Nephron progenitor cell (in vitro differentiated cells): Measurements from ENCODE around the gene CCDC63.

Experiments used
- DNase-seq: peaks from one replicate; pipeline ENCODE4 v3.0.0; 2021
- H3K27ac Mint-ChIP-seq: 2 replicates; pipeline ENCODE4 v1.8.0; 2021; ENCODE audit warnings: mild to moderate bottlenecking, moderate library complexity, mixed read lengths
- H3K27me3 Mint-ChIP-seq: 2 replicates; pipeline ENCODE4 v1.8.0; 2021; ENCODE audit warnings: mild to moderate bottlenecking, low read depth, mixed read lengths; ENCODE audit not compliant: poor library complexity
- H3K36me3 Mint-ChIP-seq: 2 replicates; pipeline ENCODE4 v1.8.0; 2021; ENCODE audit warnings: low read depth, mixed read lengths
- H3K4me1 Mint-ChIP-seq: 2 replicates; pipeline ENCODE4 v1.8.0; 2021; ENCODE audit warnings: mixed read lengths
- H3K4me3 Mint-ChIP-seq: 2 replicates; pipeline ENCODE4 v1.8.0; 2021; ENCODE audit warnings: mild to moderate bottlenecking, moderate library complexity, mixed read lengths
- H3K9me3 Mint-ChIP-seq: 2 replicates; pipeline ENCODE4 v1.8.0; 2021; ENCODE audit warnings: mild to moderate bottlenecking, moderate library complexity, mixed read lengths
- CTCF ChIP-seq: fragments of 200-600 bp; sonication (generic); IDR thresholded peaks from 2 replicates; pipeline ENCODE4 v1.5.0; 2021; ENCODE audit warnings: antibody characterized with exemption

CCDC63 gene

GRCh38 chr12:110917961-110918360 lies 71.2 kb downstream of the CCDC63 start:
- H3K36me3 Mint-ChIP-seq = no peaks in the 10 kb centered on the region
- no peak overlapping the region for H3K4me3 Mint-ChIP-seq
- H3K27me3 Mint-ChIP-seq = peaks cover 7% of the 10 kb centered on the region
- peaks cover 3% of the 10 kb centered on the region for H3K9me3 Mint-ChIP-seq
- no peak for DNase-seq
- peak overlapping the region; percentile 19 for H3K27ac Mint-ChIP-seq
- TF ChIP-seq CTCF = no peak
- H3K4me1 Mint-ChIP-seq = peaks cover 12% of the 10 kb centered on the region

GRCh38 chr12:110919720-110920119 lies 72.9 kb downstream of the CCDC63 start:
- H3K4me3 Mint-ChIP-seq = no peak overlapping the region
- H3K9me3 Mint-ChIP-seq = peaks cover 3% of the 10 kb centered on the region
- no peak overlapping the region for H3K27ac Mint-ChIP-seq
- TF ChIP-seq CTCF = no peak
- no peaks in the 10 kb centered on the region for H3K36me3 Mint-ChIP-seq
- H3K4me1 Mint-ChIP-seq = peaks cover 12% of the 10 kb centered on the region
- H3K27me3 Mint-ChIP-seq = peaks cover 11% of the 10 kb centered on the region
- no peak for DNase-seq

DNA sequence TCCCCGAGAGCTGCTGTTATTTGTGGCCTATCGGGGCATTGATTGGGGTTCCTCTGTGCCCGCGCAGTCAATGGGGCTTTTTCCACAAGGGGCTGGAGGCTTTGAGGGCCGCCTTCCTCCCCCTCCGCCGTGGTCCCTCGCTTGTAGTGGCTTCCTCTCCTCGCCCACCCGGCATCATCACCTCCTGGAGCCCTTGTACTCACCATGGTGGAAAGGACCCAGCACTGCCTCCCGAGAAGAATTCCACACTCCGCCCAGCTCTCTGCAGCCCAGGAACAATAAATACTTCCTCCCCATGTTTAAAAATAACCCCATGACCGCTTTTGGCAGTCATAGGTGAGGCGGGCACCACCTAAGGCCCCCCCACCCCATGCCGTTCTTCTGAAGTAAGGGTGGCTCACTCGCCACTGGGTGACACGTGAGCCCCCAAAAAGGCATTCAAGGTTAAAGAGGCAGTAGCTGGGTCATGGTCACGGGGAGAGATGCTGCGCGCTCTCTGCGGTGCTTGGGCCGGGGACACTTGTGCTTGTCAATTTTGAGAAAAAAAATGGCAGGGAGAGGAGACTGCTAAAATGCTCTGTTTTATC lies 73.6 kb downstream of the CCDC63 start, which contains the start of gene MYL2:
Gene MYL2 (minus strand): TSS at position 256 of the 587 bp plus-strand sequence. CDS start 50 bp downstream, at position 206.
- no peak for DNase-seq
- Mint-ChIP-seq H3K9me3 (no peaks in the 10 kb centered on the region), H3K27me3 (peaks cover 11% of the 10 kb centered on the region), H3K4me1 (peaks cover 12% of the 10 kb centered on the region), H3K4me3 (no peak within 1 kb of the TSS), H3K27ac (no peak within 1 kb of the TSS), H3K36me3 (no peaks in the 10 kb centered on the region)
- TF ChIP-seq CTCF = no peak

- no peaks in the 10 kb centered on the region for H3K36me3 Mint-ChIP-seq
- no peak for DNase-seq
- H3K9me3 Mint-ChIP-seq = no peaks in the 10 kb centered on the region
- H3K27ac Mint-ChIP-seq = no peak overlapping the region
- H3K4me3 Mint-ChIP-seq = no peak overlapping the region
- H3K4me1 Mint-ChIP-seq = peaks cover 12% of the 10 kb centered on the region
- TF ChIP-seq CTCF = no peak
- peaks cover 11% of the 10 kb centered on the region for H3K27me3 Mint-ChIP-seq
Measured at GRCh38 chr12:110921262-110921661, 74.5 kb downstream of the CCDC63 start.

GRCh38 chr12:110922652-110923051 lies 75.9 kb downstream of the CCDC63 start:
- no peak for DNase-seq
- Mint-ChIP-seq H3K4me1 (peaks cover 17% of the 10 kb centered on the region), H3K4me3 (no peak overlapping the region), H3K27ac (no peak overlapping the region), H3K36me3 (no peaks in the 10 kb centered on the region), H3K27me3 (peaks cover 15% of the 10 kb centered on the region), H3K9me3 (no peaks in the 10 kb centered on the region)
- TF ChIP-seq CTCF = no peak

DNA sequence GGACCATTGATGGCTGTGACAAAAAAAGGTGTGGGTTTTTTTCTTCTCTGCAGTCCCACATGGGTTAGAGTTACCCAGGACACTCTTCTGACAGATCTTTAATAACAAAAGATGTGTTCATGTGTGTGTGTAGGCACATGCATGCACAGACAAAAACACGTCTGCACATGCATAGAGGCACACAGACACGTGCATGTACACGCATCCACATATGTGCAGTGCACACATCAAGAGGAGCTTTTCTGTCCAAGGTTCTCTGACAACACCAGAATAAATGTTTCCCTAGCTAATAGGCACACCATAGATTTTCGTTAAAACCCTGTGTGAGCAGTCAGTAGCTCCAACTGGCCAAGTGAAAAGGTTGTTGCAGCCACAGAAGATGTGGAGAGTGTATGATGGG lies 76.4 kb downstream of the CCDC63 start:
- H3K9me3 Mint-ChIP-seq = no peaks in the 10 kb centered on the region
- TF ChIP-seq CTCF = no peak
- H3K27ac Mint-ChIP-seq = no peak overlapping the region
- DNase-seq = no peak
- peaks cover 18% of the 10 kb centered on the region for H3K4me1 Mint-ChIP-seq
- H3K36me3 Mint-ChIP-seq = no peaks in the 10 kb centered on the region
- no peak overlapping the region for H3K4me3 Mint-ChIP-seq
- H3K27me3 Mint-ChIP-seq = peaks cover 15% of the 10 kb centered on the region
